MM.1S (cell line): ENCODE measurements around the gene TBC1D14.
A peak's percentile ranks its signal among the peaks of the same experiment; 100 is the strongest.

Source experiments
- DNase-seq: peaks from one replicate; pipeline ENCODE4 v3.0.0-alpha.2; 2015
- H2AFZ ChIP-seq: fragments of 300-600 bp; sonication (generic); 2 replicates; pipeline ENCODE4 v1.6.0; 2016; ENCODE audit warnings: antibody characterized with exemption, low read length
- H3F3A ChIP-seq: fragments of 300-600 bp; sonication (generic); 2 replicates; pipeline ENCODE4 v1.6.1; 2016; ENCODE audit warnings: mild to moderate bottlenecking, antibody characterized with exemption, low read length, moderate library complexity, mixed read lengths; ENCODE audit not compliant: insufficient read depth
- H3K27ac ChIP-seq: fragments of 300-600 bp; sonication (generic); 2 replicates; pipeline ENCODE4 v1.5.1; 2016; ENCODE audit warnings: mild to moderate bottlenecking, low read length
- H3K27me3 ChIP-seq: fragments of 300-600 bp; sonication (generic); replicated peaks from 2 replicates; pipeline ENCODE4 v1.6.0; 2016; ENCODE audit warnings: low read length; ENCODE audit not compliant: insufficient read depth
- H3K36me3 ChIP-seq: fragments of 300-600 bp; sonication (generic); replicated peaks from 2 replicates; pipeline ENCODE4 v1.6.1; 2016; ENCODE audit warnings: mild to moderate bottlenecking, low read length, mixed read lengths; ENCODE audit not compliant: insufficient read depth
- H3K4me1 ChIP-seq: fragments of 300-600 bp; sonication (generic); 2 replicates; pipeline ENCODE4 v1.6.1; 2016; ENCODE audit warnings: low read length, mixed read lengths
- H3K4me2 ChIP-seq: fragments of 300-600 bp; sonication (generic); 2 replicates; pipeline ENCODE4 v1.6.0; 2016; ENCODE audit warnings: low read depth, low read length
- H3K4me3 ChIP-seq: fragments of 300-600 bp; sonication (generic); 2 replicates; pipeline ENCODE4 v1.5.1; 2016; ENCODE audit warnings: low read length, mixed read lengths
- H3K79me2 ChIP-seq: fragments of 300-600 bp; sonication (generic); 2 replicates; pipeline ENCODE4 v1.6.1; 2016; ENCODE audit warnings: mixed run types, low read length, mixed read lengths
- H3K9ac ChIP-seq: fragments of 300-600 bp; sonication (generic); 2 replicates; pipeline ENCODE4 v1.6.1; 2016; ENCODE audit warnings: low read length, mixed read lengths
- H3K9me2 ChIP-seq: fragments of 300-600 bp; sonication (generic); replicated peaks from 2 replicates; pipeline ENCODE4 v1.6.1; 2016; ENCODE audit warnings: mild to moderate bottlenecking, low read length, mixed read lengths; ENCODE audit not compliant: insufficient read depth
- H3K9me3 ChIP-seq: fragments of 300-600 bp; sonication (generic); replicated peaks from 2 replicates; pipeline ENCODE4 v1.6.1; 2016; ENCODE audit warnings: mild to moderate bottlenecking, low read length, mixed read lengths; ENCODE audit not compliant: insufficient read depth
- H4K20me1 ChIP-seq: fragments of 300-600 bp; sonication (generic); 2 replicates; pipeline ENCODE4 v1.6.1; 2016; ENCODE audit warnings: mild to moderate bottlenecking, low read length, moderate library complexity, mixed read lengths; ENCODE audit not compliant: insufficient read depth
- EZH2 ChIP-seq: fragments of 300-600 bp; sonication (generic); optimal IDR thresholded peaks from 2 replicates; pipeline ENCODE3; 2017; ENCODE audit warnings: low read depth, mild to moderate bottlenecking, antibody characterized with exemption, low read length, mixed read lengths
- EZH2phosphoT487 ChIP-seq: fragments of 300-600 bp; sonication (generic); IDR thresholded peaks from 2 replicates; pipeline ENCODE4 v1.6.1; 2018; ENCODE audit warnings: antibody characterized with exemption, low read length
- TF ChIP-seq, protein P1 (sequence below): fragments of 300-600 bp; sonication (generic); IDR thresholded peaks from 2 replicates; pipeline ENCODE4 v1.5.1; 2016; ENCODE audit warnings: antibody characterized with exemption, low read length, mixed read lengths

The TBC1D14 gene

DNA sequence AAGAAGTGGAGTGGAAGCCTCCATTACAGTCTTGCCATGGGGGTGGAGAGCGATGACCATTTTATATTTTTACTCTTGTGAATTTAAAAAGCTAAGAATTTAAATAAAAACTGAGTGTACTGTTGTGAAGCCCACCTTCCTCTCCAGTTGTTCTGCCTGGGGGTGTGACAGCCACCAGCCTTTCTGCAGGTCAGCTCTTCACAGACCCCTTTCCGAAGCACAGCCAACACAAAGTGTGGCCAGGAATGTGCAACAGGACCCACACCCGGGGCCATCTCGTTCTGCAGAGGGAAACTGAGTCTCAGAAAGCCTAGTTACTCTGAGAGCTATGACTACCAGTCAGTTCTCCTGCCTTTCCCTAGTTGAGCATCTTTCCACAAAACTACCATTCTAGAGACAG, 156.9 kb downstream of the TBC1D14 start:
- no peak for TF ChIP-seq EZH2phosphoT487
- TF ChIP-seq, protein P1, sequence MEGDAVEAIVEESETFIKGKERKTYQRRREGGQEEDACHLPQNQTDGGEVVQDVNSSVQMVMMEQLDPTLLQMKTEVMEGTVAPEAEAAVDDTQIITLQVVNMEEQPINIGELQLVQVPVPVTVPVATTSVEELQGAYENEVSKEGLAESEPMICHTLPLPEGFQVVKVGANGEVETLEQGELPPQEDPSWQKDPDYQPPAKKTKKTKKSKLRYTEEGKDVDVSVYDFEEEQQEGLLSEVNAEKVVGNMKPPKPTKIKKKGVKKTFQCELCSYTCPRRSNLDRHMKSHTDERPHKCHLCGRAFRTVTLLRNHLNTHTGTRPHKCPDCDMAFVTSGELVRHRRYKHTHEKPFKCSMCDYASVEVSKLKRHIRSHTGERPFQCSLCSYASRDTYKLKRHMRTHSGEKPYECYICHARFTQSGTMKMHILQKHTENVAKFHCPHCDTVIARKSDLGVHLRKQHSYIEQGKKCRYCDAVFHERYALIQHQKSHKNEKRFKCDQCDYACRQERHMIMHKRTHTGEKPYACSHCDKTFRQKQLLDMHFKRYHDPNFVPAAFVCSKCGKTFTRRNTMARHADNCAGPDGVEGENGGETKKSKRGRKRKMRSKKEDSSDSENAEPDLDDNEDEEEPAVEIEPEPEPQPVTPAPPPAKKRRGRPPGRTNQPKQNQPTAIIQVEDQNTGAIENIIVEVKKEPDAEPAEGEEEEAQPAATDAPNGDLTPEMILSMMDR, result no peak
- TF ChIP-seq EZH2, result no peak
- peaks cover 15% of the 10 kb centered on the region; the same call in 1 of the 2 replicates for H3K36me3 ChIP-seq
- H3K4me3 ChIP-seq, result peak overlapping the region; percentile 93
- H4K20me1 ChIP-seq, result peaks cover 10% of the 10 kb centered on the region; the same call in 1 of the 2 replicates
- no peak for DNase-seq
- peaks cover 52% of the 10 kb centered on the region for H3K79me2 ChIP-seq
- H3K27me3 ChIP-seq, result 0 out of 2 replicates have a peak, but pooled peaks cover 2% of the 10 kb centered on the region
- 0 out of 2 replicates have a peak, but pooled peaks cover 4% of the 10 kb centered on the region for H3F3A ChIP-seq
- H3K9me3 ChIP-seq, result no peaks in the 10 kb centered on the region
- H3K4me1 ChIP-seq, result peaks cover 14% of the 10 kb centered on the region
- H2AFZ ChIP-seq, result no peak overlapping the region
- no peaks in the 10 kb centered on the region for H3K9me2 ChIP-seq
- H3K9ac ChIP-seq, result no peak overlapping the region; the same call in 1 of the 2 replicates
- H3K27ac ChIP-seq, result no peak overlapping the region
- H3K4me2 ChIP-seq, result peak overlapping the region; percentile 73

DNA sequence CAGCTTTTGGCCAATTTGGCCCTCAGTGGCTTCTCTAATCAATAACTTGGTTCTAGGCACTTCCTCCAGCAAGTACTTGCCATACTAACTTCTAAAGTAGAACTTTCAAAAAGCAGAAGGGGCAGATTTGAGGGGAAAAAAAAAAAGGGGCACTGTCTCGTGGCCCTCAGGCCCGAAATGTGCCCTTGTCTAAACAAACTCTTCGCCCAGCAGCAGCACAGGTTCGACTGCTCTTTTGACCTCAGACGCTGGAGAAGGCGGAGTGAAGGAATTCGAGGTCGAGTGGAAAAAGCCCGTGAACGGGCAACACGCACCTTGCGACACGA, 157.5 kb downstream of the TBC1D14 start:
- Histone ChIP-seq H3K27me3 (0 out of 2 replicates have a peak, but pooled peaks cover 6% of the 10 kb centered on the region), H3K79me2 (peaks cover 51% of the 10 kb centered on the region), H3K36me3 (peaks cover 15% of the 10 kb centered on the region; the same call in 1 of the 2 replicates), H3K4me2 (peak overlapping the region; percentile 73), H4K20me1 (peaks cover 10% of the 10 kb centered on the region; the same call in 1 of the 2 replicates), H3K4me1 (peaks cover 14% of the 10 kb centered on the region), H3K27ac (peak overlapping the region; percentile 38; the same call in 1 of the 2 replicates), H3K9me2 (no peaks in the 10 kb centered on the region), H3K4me3 (peak overlapping the region; percentile 93), H2AFZ (peak overlapping the region; percentile 49), H3F3A (0 out of 2 replicates have a peak, but pooled peaks cover 4% of the 10 kb centered on the region), H3K9ac (peak overlapping the region; percentile 82), H3K9me3 (no peaks in the 10 kb centered on the region)
- TF ChIP-seq EZH2phosphoT487 (no peak), EZH2 (no peak)
- TF ChIP-seq, protein P1, result no peak
- DNase-seq, result no peak

DNA sequence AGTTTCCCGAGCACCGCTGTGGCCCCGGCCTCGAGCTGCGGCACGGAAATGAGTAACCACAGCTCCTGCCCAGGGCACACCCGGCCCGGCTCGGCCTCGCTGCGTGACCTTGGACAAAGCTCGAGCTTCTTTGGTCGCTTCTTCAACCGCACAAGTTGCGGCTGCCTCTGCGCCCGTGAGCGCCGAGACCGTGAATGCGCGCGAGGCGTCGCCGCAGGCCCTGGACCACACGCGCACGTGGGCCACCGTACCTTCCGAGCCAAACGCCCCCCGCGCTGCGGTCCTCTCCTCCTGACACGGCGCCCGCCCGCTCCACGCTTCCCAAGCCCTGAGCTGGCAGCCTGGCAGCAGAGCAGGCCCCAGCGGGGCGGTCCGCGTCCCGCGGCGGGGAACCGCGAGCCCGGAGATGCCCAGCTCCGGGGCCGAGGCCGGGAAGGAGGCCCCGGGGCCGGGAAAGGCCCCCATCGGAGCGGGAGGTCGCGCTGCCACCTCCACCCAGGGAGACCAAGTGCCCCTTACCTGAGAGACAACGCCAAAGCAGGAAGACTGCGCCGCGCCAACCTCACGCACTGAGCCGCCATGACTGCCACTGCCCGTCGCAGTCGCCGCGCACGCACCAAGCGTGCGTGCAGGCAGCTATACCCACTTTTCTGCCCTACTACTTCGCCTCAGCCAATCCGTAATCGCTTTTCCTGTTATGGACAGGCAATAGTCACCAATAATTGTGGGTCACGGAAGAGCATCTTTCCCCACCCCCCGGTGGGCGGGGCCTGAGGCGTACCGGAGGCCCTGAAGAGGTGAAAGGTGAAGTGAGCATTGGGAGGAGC, 158.0 kb downstream of the TBC1D14 start, which contains the start of gene GRPEL1:
TSS of gene GRPEL1 (minus strand) at position 613 of the 827 bp plus-strand sequence. CDS start at position 581, 32 bp downstream.
- DNase-seq, result peak; percentile 99
- H3K27ac ChIP-seq, result peak within 1 kb of the TSS; percentile 38; the same call in 1 of the 2 replicates
- H3K9ac ChIP-seq, result peak within 1 kb of the TSS; percentile 82
- peaks cover 14% of the 10 kb centered on the region for H3K4me1 ChIP-seq
- H3K9me3 ChIP-seq, result no peaks in the 10 kb centered on the region
- H3K9me2 ChIP-seq, result no peaks in the 10 kb centered on the region
- H4K20me1 ChIP-seq, result peaks cover 10% of the 10 kb centered on the region; the same call in 1 of the 2 replicates
- H3K4me3 ChIP-seq, result peak within 1 kb of the TSS; percentile 93
- H3K27me3 ChIP-seq, result 0 out of 2 replicates have a peak, but pooled peaks cover 6% of the 10 kb centered on the region
- H2AFZ ChIP-seq, result peak within 1 kb of the TSS; percentile 97
- H3K4me2 ChIP-seq, result peak within 1 kb of the TSS; percentile 93
- peaks cover 15% of the 10 kb centered on the region; the same call in 1 of the 2 replicates for H3K36me3 ChIP-seq
- H3F3A ChIP-seq, result 0 out of 2 replicates have a peak, but pooled peaks cover 4% of the 10 kb centered on the region
- H3K79me2 ChIP-seq, result peaks cover 50% of the 10 kb centered on the region
- TF ChIP-seq EZH2 (no peak), EZH2phosphoT487 (no peak)
- TF ChIP-seq, protein P1, result no peak
